NCI-H748 treated with DMSO at 0.1 percent for 48 hours (cell line): ENCODE data around the gene TRAF2.

ENCODE experiments used
- DNase-seq: peaks from one replicate; lab custom pipeline; 2025; lab: John Stamatoyannopoulos, UW

The TRAF2 gene

GRCh38 chr9:136847088-136847825, 39.1 kb upstream of the TRAF2 start:
- DNase-seq: no peak

DNA sequence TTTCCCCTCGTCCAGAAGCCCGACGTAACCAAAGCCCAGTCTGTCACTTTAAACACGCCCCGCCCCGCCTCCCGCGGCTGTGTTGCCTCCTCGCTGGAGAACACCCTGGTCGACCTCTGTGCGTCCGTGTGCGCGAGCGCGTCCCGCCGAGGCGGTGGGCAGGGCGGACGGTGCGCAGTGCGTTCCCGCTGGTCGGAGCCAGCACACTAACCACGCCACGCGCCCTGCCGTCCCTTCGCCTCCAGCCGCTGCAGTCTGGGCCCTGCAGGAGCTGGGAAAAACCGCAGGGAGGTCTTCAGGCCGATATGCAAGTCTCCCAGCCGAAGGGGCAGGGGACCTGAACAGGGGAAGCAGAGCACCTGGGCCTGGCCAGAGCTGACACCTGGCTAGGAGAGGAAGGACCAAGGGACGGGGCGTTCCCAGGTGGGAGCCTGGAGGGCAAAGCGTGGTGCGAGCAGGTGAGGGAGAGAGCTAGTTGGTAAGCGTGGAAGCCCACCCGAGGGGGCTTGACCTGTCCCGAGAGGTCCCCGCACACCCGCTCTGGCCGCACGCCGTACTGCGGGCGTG, 38.4 kb upstream of the TRAF2 start:
- DNase-seq: peak; percentile 54

- DNase-seq: peak; percentile 56
Observed at GRCh38 chr9:136848393-136849037, 37.8 kb upstream of the TRAF2 start.

- DNase-seq: peak; percentile 95
Observed at GRCh38 chr9:136849038-136849959, 37.0 kb upstream of the TRAF2 start, which contains the start of gene PHPT1. TSS of gene PHPT1 (plus strand) at chr9:136849409. CDS start at chr9:136849431, 22 bp downstream.

- DNase-seq: no peak
Observed at GRCh38 chr9:136849960-136850865, 36.1 kb upstream of the TRAF2 start.

- DNase-seq: no peak
Observed at GRCh38 chr9:136850866-136851775, 35.2 kb upstream of the TRAF2 start.

- DNase-seq: no peak
Observed at GRCh38 chr9:136851941-136852663, 34.2 kb upstream of the TRAF2 start, which contains the start of gene MAMDC4. TSS of gene MAMDC4 (plus strand) at chr9:136852346. CDS start at chr9:136852417, 71 bp downstream.

- no peak for DNase-seq
Observed at GRCh38 chr9:136852664-136853595, 33.4 kb upstream of the TRAF2 start.

- no peak for DNase-seq
Observed at GRCh38 chr9:136853596-136854112, 32.7 kb upstream of the TRAF2 start.

DNA sequence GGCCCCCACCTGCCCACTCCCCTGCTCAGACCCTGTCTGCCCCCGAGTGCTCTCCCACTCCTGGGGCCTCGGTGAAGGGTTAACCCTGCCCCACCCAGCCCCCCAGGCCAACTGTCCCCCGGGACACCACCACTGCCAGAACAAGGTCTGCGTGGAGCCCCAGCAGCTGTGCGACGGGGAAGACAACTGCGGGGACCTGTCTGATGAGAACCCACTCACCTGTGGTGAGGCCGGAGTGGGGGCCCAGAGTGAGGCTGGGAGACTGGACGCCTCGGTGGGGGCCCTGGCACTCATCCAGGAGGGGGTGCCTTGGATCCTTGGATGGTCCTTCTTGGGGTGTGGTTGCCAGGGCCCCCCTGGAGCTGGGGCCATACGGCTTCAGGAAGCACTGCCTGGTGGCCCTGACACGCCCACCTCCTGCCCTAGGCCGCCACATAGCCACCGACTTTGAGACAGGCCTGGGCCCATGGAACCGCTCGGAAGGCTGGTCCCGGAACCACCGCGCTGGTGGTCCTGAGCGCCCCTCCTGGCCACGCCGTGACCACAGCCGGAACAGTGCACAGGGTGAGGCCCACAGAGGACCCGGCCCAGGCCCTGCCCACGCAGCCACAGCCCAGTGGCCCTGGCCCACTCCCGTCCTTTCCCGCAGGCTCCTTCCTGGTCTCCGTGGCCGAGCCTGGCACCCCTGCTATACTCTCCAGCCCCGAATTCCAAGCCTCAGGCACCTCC, 32.0 kb upstream of the TRAF2 start:
- DNase-seq: no peak

GRCh38 chr9:136854842-136855460, 31.4 kb upstream of the TRAF2 start:
- DNase-seq: no peak

DNA sequence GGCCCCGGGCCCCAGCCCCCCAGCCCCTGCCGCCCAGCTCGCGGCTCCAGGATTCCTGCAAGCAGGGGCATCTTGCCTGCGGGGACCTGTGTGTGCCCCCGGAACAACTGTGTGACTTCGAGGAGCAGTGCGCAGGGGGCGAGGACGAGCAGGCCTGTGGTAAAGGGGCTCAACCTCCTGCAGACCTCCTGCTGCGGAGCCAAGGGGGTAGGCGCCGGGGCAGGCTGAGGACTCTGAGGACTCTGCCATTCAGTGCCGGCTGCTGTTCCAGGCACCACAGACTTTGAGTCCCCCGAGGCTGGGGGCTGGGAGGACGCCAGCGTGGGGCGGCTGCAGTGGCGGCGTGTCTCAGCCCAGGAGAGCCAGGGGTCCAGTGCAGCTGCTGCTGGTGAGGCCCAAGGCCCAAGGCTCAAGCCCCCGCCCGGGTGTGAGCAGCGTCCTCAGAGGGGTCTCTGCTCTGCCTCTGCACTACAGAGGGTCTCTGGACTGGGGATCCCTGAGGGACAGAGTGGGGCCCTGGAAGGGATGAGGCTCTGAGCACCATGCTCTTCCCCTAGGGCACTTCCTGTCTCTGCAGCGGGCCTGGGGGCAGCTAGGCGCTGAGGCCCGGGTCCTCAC, 30.7 kb upstream of the TRAF2 start:
- DNase-seq: no peak

DNA sequence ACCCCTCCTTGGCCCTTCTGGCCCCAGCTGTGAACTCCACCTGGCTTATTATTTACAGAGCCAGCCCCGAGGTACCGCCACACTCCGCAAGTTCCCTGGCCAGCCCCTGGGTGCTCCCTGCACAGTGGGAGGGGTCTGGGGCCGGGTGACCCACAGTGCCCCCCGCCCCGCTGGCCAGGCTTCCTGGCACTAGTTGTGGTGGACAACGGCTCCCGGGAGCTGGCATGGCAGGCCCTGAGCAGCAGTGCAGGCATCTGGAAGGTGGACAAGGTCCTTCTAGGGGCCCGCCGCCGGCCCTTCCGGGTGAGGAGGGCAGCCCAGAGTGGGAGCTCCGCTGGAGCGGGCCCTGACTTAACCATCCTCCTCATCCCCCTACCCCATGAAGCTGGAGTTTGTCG, 30.2 kb upstream of the TRAF2 start:
- DNase-seq: no peak

GRCh38 chr9:136856541-136857141, 29.7 kb upstream of the TRAF2 start:
- DNase-seq: no peak

DNA sequence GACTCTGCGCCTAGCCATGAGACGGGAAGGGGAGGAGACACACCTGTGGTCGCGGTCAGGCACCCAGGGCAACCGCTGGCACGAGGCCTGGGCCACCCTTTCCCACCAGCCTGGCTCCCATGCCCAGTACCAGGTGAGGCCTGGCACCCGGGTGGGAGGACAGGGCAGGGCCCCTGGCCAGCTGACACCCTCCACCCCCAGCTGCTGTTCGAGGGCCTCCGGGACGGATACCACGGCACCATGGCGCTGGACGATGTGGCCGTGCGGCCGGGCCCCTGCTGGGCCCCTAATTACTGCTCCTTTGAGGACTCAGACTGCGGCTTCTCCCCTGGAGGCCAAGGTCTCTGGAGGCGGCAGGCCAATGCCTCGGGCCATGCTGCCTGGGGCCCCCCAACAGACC, 29.1 kb upstream of the TRAF2 start:
- no peak for DNase-seq
